H1 (cell line): ENCODE measurements around the gene RAMACL. TPM values are rescaled to one million over a fixed set of nuclear protein-coding genes. Genes with fewer than 3 reads are reported as not detected.

Source experiments
- HDAC2 ChIP-seq, 2 experiments: fragments of 300-600 bp in 1 of 2; sonication (generic) in 1 of 2; IDR thresholded peaks; 2 replicates each; pipeline ENCODE4 v1.6.1; 2011 to 2012; ENCODE audit warnings: low read depth in 2 of 2, low read length in 2 of 2, mild to moderate bottlenecking in 2 of 2, moderate library complexity in 2 of 2, borderline replicate concordance in 1 of 2, inconsistent platforms in 1 of 2
- polyA plus RNA-seq, 7 experiments: library from polyadenylated mRNA; depleted of rRNA in 3 of 7; stranded (reverse) in 5 of 7; unstranded in 2 of 7; fragments of >200 nt in 5 of 7; fragments of 200-250 nt in 2 of 7; gene quantifications; 1 replicate in 5 of 7; 2 replicates in 1 of 7; 4 replicates in 1 of 7; pipeline versions ENCODE4 v1.2.1 to v1.2.3, GENCODE V29; 2011 to 2013; ENCODE audit warnings: missing spikeins in 2 of 7, mixed read lengths in 2 of 7
- total RNA-seq: library from RNA; stranded (reverse); fragmentation: NEBNext Ultra II Directional; extraction: Animal tissue kit (Norgen Biotek cat#: 25700); gene quantifications from 2 replicates; pipeline ENCODE4 v1.2.1, GENCODE V29; 2021

RAMACL gene
- total and polyA plus RNA-seq, 2 of the 8 experiments (the other 6 are each of a cell fraction or from before 2014, with no cell fraction given) = 0.23 to 0.97 TPM

- TF ChIP-seq HDAC2 (IDR thresholded peaks at IDR 0.05; ENCODE audit: borderline replicate concordance in 1 of 2, low read depth in 2 of 2, low read length in 2 of 2) = no peak
Measured at GRCh38 chr6:166615059-166615770, 28.7 kb upstream of the RAMACL start (continued).
